GM23338 (cell line): ENCODE results near the gene TMEM121. TPM values are rescaled to one million over a fixed set of nuclear protein-coding genes. Genes with fewer than 3 reads are reported as not detected.
A peak's percentile ranks its signal among the peaks of the same experiment; 100 is the strongest.

Experiments
- ATAC-seq: fragments of 200-7000 bp; cut with Tn5 transposase; 3 replicates; pipeline ENCODE4 v1.9.1; 2020
- DNase-seq: peaks from one replicate; pipeline ENCODE4 v3.0.0-alpha.2; 2015; ENCODE audit warnings: low spot score
- H2AFZ ChIP-seq: fragments of 200-600 bp; sonication (generic); 2 replicates; pipeline ENCODE4 v1.8.0; 2016; ENCODE audit warnings: antibody characterized with exemption, mild to moderate bottlenecking, moderate library complexity
- H3F3A ChIP-seq: fragments of 200-600 bp; sonication (generic); replicated peaks from 2 replicates; pipeline ENCODE4 v1.8.0; 2017; ENCODE audit warnings: antibody characterized with exemption, mixed run types, low read depth
- H3K27ac ChIP-seq: fragments of 200-600 bp; sonication (generic); 2 replicates; pipeline ENCODE4 v1.6.1; 2016; ENCODE audit warnings: low read depth
- H3K27me3 ChIP-seq: fragments of 200-600 bp; sonication (generic); 2 replicates; pipeline ENCODE4 v1.8.0; 2016; ENCODE audit warnings: mild to moderate bottlenecking, mixed run types, moderate library complexity; ENCODE audit not compliant: insufficient read depth
- H3K36me3 ChIP-seq: fragments of 200-600 bp; sonication (generic); 2 replicates; pipeline ENCODE4 v1.8.0; 2016; ENCODE audit warnings: mild to moderate bottlenecking; ENCODE audit not compliant: insufficient read depth
- H3K4me1 ChIP-seq: fragments of 200-600 bp; sonication (generic); 2 replicates; pipeline ENCODE4 v1.8.0; 2016; ENCODE audit warnings: mild to moderate bottlenecking, moderate library complexity; ENCODE audit not compliant: insufficient read depth
- H3K4me2 ChIP-seq: fragments of 200-600 bp; sonication (generic); 2 replicates; pipeline ENCODE4 v1.7.1; 2017; ENCODE audit warnings: mixed run types
- H3K4me3 ChIP-seq: fragments of 200-600 bp; sonication (generic); 2 replicates; pipeline ENCODE4 v1.6.1; 2016; ENCODE audit warnings: mixed run types
- H3K79me2 ChIP-seq: fragments of 200-600 bp; sonication (generic); replicated peaks from 2 replicates; pipeline ENCODE4 v1.8.0; 2017; ENCODE audit warnings: mild to moderate bottlenecking; ENCODE audit not compliant: insufficient read depth
- H3K9me2 ChIP-seq: fragments of 200-600 bp; sonication (generic); 2 replicates; pipeline ENCODE4 v1.8.0; 2017; ENCODE audit not compliant: insufficient read depth
- H4K20me1 ChIP-seq: fragments of 200-600 bp; sonication (generic); replicated peaks from 2 replicates; pipeline ENCODE4 v1.8.0; 2017; ENCODE audit warnings: mild to moderate bottlenecking; ENCODE audit not compliant: insufficient read depth
- H3K27ac Mint-ChIP-seq: 2 replicates; pipeline ENCODE4 v1.8.0; 2020; ENCODE audit warnings: inconsistent platforms, mild to moderate bottlenecking, moderate library complexity, mixed read lengths
- H3K27me3 Mint-ChIP-seq: 3 replicates; pipeline ENCODE4 v1.8.0; 2022; ENCODE audit warnings: low read depth, mild to moderate bottlenecking, moderate library complexity, mixed read lengths, inconsistent platforms; ENCODE audit not compliant: insufficient read depth, poor library complexity
- H3K36me3 Mint-ChIP-seq: 3 replicates; pipeline ENCODE4 v1.8.0; 2021; ENCODE audit warnings: low read depth, mild to moderate bottlenecking, inconsistent platforms, moderate library complexity, mixed read lengths
- H3K4me1 Mint-ChIP-seq: 3 replicates; pipeline ENCODE4 v1.8.0; 2020; ENCODE audit warnings: mild to moderate bottlenecking, inconsistent platforms, mixed read lengths
- H3K4me3 Mint-ChIP-seq: 3 replicates; pipeline ENCODE4 v1.8.0; 2021; ENCODE audit warnings: moderate library complexity, mild to moderate bottlenecking, inconsistent platforms, mixed read lengths
- H3K9me3 Mint-ChIP-seq: 3 replicates; pipeline ENCODE4 v1.8.0; 2020; ENCODE audit warnings: moderate library complexity, mild to moderate bottlenecking, inconsistent platforms, mixed read lengths
- CTCF ChIP-seq, 2 experiments: fragments of 200-600 bp in 1 of 2; sonication (generic) in 1 of 2; conservative IDR thresholded peaks; 2 replicates each; pipeline versions ENCODE4 v1.5.1 to v1.6.1; 2016 to 2017; ENCODE audit warnings: antibody characterized with exemption in 2 of 2, low read depth in 2 of 2, mild to moderate bottlenecking in 2 of 2, moderate library complexity in 1 of 2
- EZH2 ChIP-seq: fragments of 200-600 bp; sonication (generic); IDR thresholded peaks from one replicate; pipeline ENCODE4 v1.8.0; 2017; ENCODE audit warnings: antibody characterized with exemption, mild to moderate bottlenecking, low read depth; ENCODE audit not compliant: unreplicated experiment
- JUNB ChIP-seq: IDR thresholded peaks from one replicate; pipeline ENCODE4 v1.6.1; 2016; ENCODE audit warnings: antibody characterized with exemption; ENCODE audit not compliant: unreplicated experiment
- REST ChIP-seq: IDR thresholded peaks from one replicate; pipeline ENCODE4 v1.6.1; 2018; ENCODE audit warnings: antibody characterized with exemption; ENCODE audit not compliant: unreplicated experiment
- polyA plus RNA-seq: library from polyadenylated mRNA; unstranded; fragments of >200 nt; fragmentation: Nextera tagmentation; extraction: Ambion mirVana; gene quantifications from 2 replicates; pipeline ENCODE4 v1.2.1, GENCODE V29; 2016
- total RNA-seq: library from RNA; depleted of rRNA; stranded (reverse); fragments of >200 nt; shearing (Covaris generic); gene quantifications from 2 replicates; pipeline ENCODE4 v1.2.3, GENCODE V29; 2014

TMEM121 gene
- total and polyA plus RNA-seq, 2 experiments from 2014 or later: 0.13 to 1.3 TPM

GRCh38 chr14:105527381-105527825, 1.0 kb downstream of the TMEM121 start (continued):
- TF ChIP-seq REST: no peak
- TF ChIP-seq JUNB: no peak

GRCh38 chr14:105527826-105528585, 1.6 kb downstream of the TMEM121 start:
- Histone ChIP-seq H3K4me3 (peak overlapping the region; percentile 53; the same call in 1 of the 2 replicates), H3K27ac (no peak overlapping the region), H3K79me2 (no peaks in the 10 kb centered on the region), H2AFZ (0 out of 2 replicates have a peak overlapping the region, but pooled peaks have one; percentile 63), H4K20me1 (no peaks in the 10 kb centered on the region), H3F3A (no peaks in the 10 kb centered on the region), H3K4me2 (peak overlapping the region; percentile 75; the same call in 1 of the 2 replicates), H3K36me3 (no peaks in the 10 kb centered on the region), H3K27me3 (peaks cover 46% of the 10 kb centered on the region), H3K9me2 (no peaks in the 10 kb centered on the region), H3K4me1 (no peaks in the 10 kb centered on the region)
- H3K27ac Mint-ChIP-seq: no peak overlapping the region
- DNase-seq: peak; percentile 76
- peaks cover 3% of the 10 kb centered on the region; the same call in 1 of the 3 replicates for H3K36me3 Mint-ChIP-seq
- TF ChIP-seq EZH2 (peak; percentile 40), REST (no peak), CTCF (conservative IDR thresholded peaks at IDR 0.05; ENCODE audit: low read depth in 2 of 2) (peak; percentile 56 to 86)
- peaks cover 3% of the 10 kb centered on the region; the same call in 1 of the 3 replicates for H3K4me1 Mint-ChIP-seq
- ATAC-seq: peak; percentile 54
- H3K4me3 Mint-ChIP-seq: peak overlapping the region; percentile 37; the same call in 2 of the 3 replicates
- peaks cover 34% of the 10 kb centered on the region for H3K27me3 Mint-ChIP-seq
- H3K9me3 Mint-ChIP-seq: peaks cover 8% of the 10 kb centered on the region
